HCT116 (cell line): ENCODE measurements around the gene POLR1A. TPM values are rescaled to one million over a fixed set of nuclear protein-coding genes. Genes with fewer than 3 reads are reported as not detected.

Experiments used
- ATAC-seq: fragments of 200-7000 bp; cut with Tn5 transposase; 2 replicates; pipeline ENCODE4 v1.9.1; 2020; ENCODE audit warnings: mild to moderate bottlenecking, moderate library complexity
- BruUV-seq: library from RNA; stranded (reverse); fragments of 400-500 nt; replicated peaks from 2 replicates; lab custom pipeline; 2021; lab: Mats Ljungman, UMichigan
- CTCF ChIA-PET: fragments of 300-600 bp; sonication (Branson Sonifier 250); formaldehyde crosslinking; loops from one replicate; lab custom pipeline; 2021; ENCODE audit warnings: antibody characterized with exemption; lab: Charles Lee
- POLR2A ChIA-PET: fragments of 300-600, 350-600 bp; sonication (Branson Sonifier 250); formaldehyde crosslinking; loops from one replicate; lab custom pipeline; 2021; ENCODE audit warnings: antibody characterized with exemption; lab: Charles Lee
- RAD21 ChIA-PET, 2 experiments: fragments of 300-600 bp; sonication (Branson Sonifier 250); formaldehyde crosslinking; loops; one replicate each; lab custom pipeline; 2023; ENCODE audit warnings: low total read pairs in 2 of 2; ENCODE audit not compliant: uncharacterized antibody in 2 of 2, unreplicated experiment in 2 of 2, low non-redundant PET in 1 of 2; lab: Charles Lee
- DNase-seq: peaks from one replicate; pipeline ENCODE4 v3.0.0-alpha.2; 2010; ENCODE audit warnings: low read depth, low spot score
- H2AFZ ChIP-seq: fragments of 200-600 bp; shearing (Covaris generic), sonication (generic); 2 replicates; pipeline ENCODE4 v1.6.1; 2017; ENCODE audit warnings: low read depth, mixed run types, mixed read lengths, antibody characterized with exemption, low read length; ENCODE audit not compliant: poor library complexity, severe bottlenecking
- H3K27ac ChIP-seq: 2 replicates; pipeline ENCODE4 v1.5.1; 2012; ENCODE audit warnings: low read depth, low read length
- H3K27me3 ChIP-seq: fragments of 200-600 bp; sonication (generic); 2 replicates; pipeline ENCODE4 v1.6.1; 2016; ENCODE audit warnings: mixed run types, low read length, mixed read lengths; ENCODE audit not compliant: insufficient read depth
- H3K36me3 ChIP-seq, 2 experiments: fragments of 200-500 bp in 1 of 2; fragments of 200-600 bp in 1 of 2; sonication (Bioruptor generic) in 1 of 2; sonication (generic) in 1 of 2; 2 replicates each; pipeline versions ENCODE4 v1.5.1 to v1.6.1; 2014 to 2016; ENCODE audit warnings: low read length in 2 of 2, inconsistent platforms in 1 of 2, mixed read lengths in 1 of 2, mixed run types in 1 of 2; ENCODE audit not compliant: insufficient read depth in 2 of 2, control insufficient read depth in 1 of 2
- H3K4me1 ChIP-seq, 2 experiments: fragments of 200-600 bp in 1 of 2; sonication (generic) in 1 of 2; 2 replicates each; pipeline versions ENCODE4 v1.5.1 to v1.6.1; 2012 to 2017; ENCODE audit warnings: low read length in 2 of 2, inconsistent platforms in 1 of 2, mild to moderate bottlenecking in 1 of 2, mixed read lengths in 1 of 2, mixed run types in 1 of 2, moderate library complexity in 1 of 2; ENCODE audit not compliant: insufficient read depth in 2 of 2, control insufficient read depth in 1 of 2
- H3K4me2 ChIP-seq: fragments of 200-600 bp; sonication (generic); 2 replicates; pipeline ENCODE4 v1.6.1; 2017; ENCODE audit warnings: mixed run types, low read length, mixed read lengths
- H3K4me3 ChIP-seq, 2 experiments: fragments of 200-600 bp in 1 of 2; sonication (generic) in 1 of 2; replicated peaks in 1 of 2; 2 replicates each; pipeline ENCODE4 v1.5.1; 2011 to 2016; ENCODE audit warnings: low read length in 2 of 2, control low read depth in 1 of 2, low read depth in 1 of 2, mild to moderate bottlenecking in 1 of 2, mixed read lengths in 1 of 2, mixed run types in 1 of 2
- H3K79me2 ChIP-seq: fragments of 200-600 bp; sonication (generic); 2 replicates; pipeline ENCODE4 v1.6.1; 2017; ENCODE audit warnings: mild to moderate bottlenecking, mixed run types, low read length, moderate library complexity, mixed read lengths; ENCODE audit not compliant: insufficient read depth
- H3K9ac ChIP-seq: fragments of 200-600 bp; sonication (generic); 2 replicates; pipeline ENCODE4 v1.6.1; 2016; ENCODE audit warnings: low read length, mixed read lengths
- H3K9me2 ChIP-seq: fragments of 200-600 bp; sonication (generic), shearing (Covaris generic); 2 replicates; pipeline ENCODE4 v1.6.1; 2017; ENCODE audit warnings: mixed run types, mild to moderate bottlenecking, moderate library complexity; ENCODE audit not compliant: insufficient read depth
- H3K9me3 ChIP-seq, 2 experiments: fragments of 200-500 bp in 1 of 2; fragments of 200-600 bp in 1 of 2; sonication (Bioruptor generic) in 1 of 2; sonication (generic) in 1 of 2; 2 replicates each; pipeline ENCODE4 v1.6.1; 2014 to 2017; ENCODE audit warnings: low read length in 2 of 2, mixed read lengths in 2 of 2, inconsistent platforms in 1 of 2, low read depth in 1 of 2, mild to moderate bottlenecking in 1 of 2, mixed run types in 1 of 2, moderate library complexity in 1 of 2; ENCODE audit not compliant: control insufficient read depth in 1 of 2, insufficient read depth in 1 of 2
- H4K20me1 ChIP-seq: fragments of 200-600 bp; sonication (generic), shearing (Covaris generic); 2 replicates; pipeline ENCODE4 v1.6.1; 2017; ENCODE audit warnings: mixed run types, mild to moderate bottlenecking, moderate library complexity; ENCODE audit not compliant: insufficient read depth
- CBX3 ChIP-seq: IDR thresholded peaks from 2 replicates; pipeline ENCODE4 v1.6.1; 2012; ENCODE audit warnings: low read depth
- CEBPB ChIP-seq: IDR thresholded peaks from 2 replicates; pipeline ENCODE4 v1.6.1; 2012; ENCODE audit warnings: low read depth
- EGR1 ChIP-seq: IDR thresholded peaks from 2 replicates; pipeline ENCODE4 v1.6.1; 2012; ENCODE audit warnings: low read depth
- ELF1 ChIP-seq: IDR thresholded peaks from 2 replicates; pipeline ENCODE4 v1.6.1; 2012; ENCODE audit warnings: low read depth, borderline replicate concordance
- EZH2 ChIP-seq: fragments of 200-600 bp; sonication (generic); IDR thresholded peaks from 2 replicates; pipeline ENCODE4 v1.6.1; 2017; ENCODE audit warnings: antibody characterized with exemption, mixed run types
- EZH2phosphoT487 ChIP-seq: fragments of 200-600 bp; IDR thresholded peaks from 2 replicates; pipeline ENCODE4 v1.6.1; 2018; ENCODE audit warnings: antibody characterized with exemption, borderline replicate concordance
- FOSL1 ChIP-seq: IDR thresholded peaks from 2 replicates; pipeline ENCODE4 v1.6.1; 2012; ENCODE audit warnings: low read depth
- JUND ChIP-seq: IDR thresholded peaks from 2 replicates; pipeline ENCODE4 v1.6.1; 2012
- POLR2A ChIP-seq: IDR thresholded peaks from 2 replicates; pipeline ENCODE4 v1.7.0; 2011; ENCODE audit warnings: borderline replicate concordance; ENCODE audit not compliant: insufficient read depth, insufficient read length; ENCODE audit errors: extremely low read depth
- POLR2AphosphoS5 ChIP-seq: IDR thresholded peaks from 2 replicates; pipeline ENCODE4 v1.6.1; 2011; ENCODE audit warnings: mild to moderate bottlenecking, low read depth, low read length, moderate library complexity
- RAD21 ChIP-seq: IDR thresholded peaks from 2 replicates; pipeline ENCODE4 v1.6.1; 2012; ENCODE audit warnings: low read depth, mild to moderate bottlenecking
- SIN3A ChIP-seq: IDR thresholded peaks from 2 replicates; pipeline ENCODE4 v1.6.1; 2012; ENCODE audit warnings: low read depth
- SP1 ChIP-seq: IDR thresholded peaks from 2 replicates; pipeline ENCODE4 v1.6.1; 2012; ENCODE audit warnings: low read depth
- SRF ChIP-seq: IDR thresholded peaks from 2 replicates; pipeline ENCODE4 v1.6.1; 2012; ENCODE audit warnings: low read depth
- TCF7L2 ChIP-seq: IDR thresholded peaks from 2 replicates; pipeline ENCODE4 v1.7.0; 2011; ENCODE audit warnings: borderline replicate concordance, inconsistent platforms; ENCODE audit not compliant: insufficient read depth, insufficient read length; ENCODE audit errors: extremely low read depth
- YY1 ChIP-seq: IDR thresholded peaks from 2 replicates; pipeline ENCODE4 v1.6.1; 2011; ENCODE audit warnings: low read length, low read depth, moderate library complexity, mild to moderate bottlenecking; ENCODE audit not compliant: insufficient replicate concordance; ENCODE audit errors: extremely low read depth
- ZFX ChIP-seq: fragments of 450-650 bp; IDR thresholded peaks from 2 replicates; pipeline ENCODE4 v1.6.1; 2017
- intact Hi-C: fragments of 100-400 bp; cut with micrococcal nuclease; formaldehyde crosslinking; loops from 2 replicates; pipeline ENCODE4 v1.10.0; 2022
- total RNA-seq: library from RNA; stranded (reverse); gene quantifications from one replicate; pipeline ENCODE4 v1.2.1, GENCODE V29; 2021; ENCODE audit not compliant: unreplicated experiment
- TF ChIP-seq, protein P1 (sequence below), 3 experiments: fragments of 200-600 bp in 1 of 3; sonication (generic) in 1 of 3; IDR thresholded peaks in 2 of 3; conservative IDR thresholded peaks in 1 of 3; 2 replicates each; pipeline ENCODE4 v1.5.1; 2012 to 2017; ENCODE audit warnings: low read depth in 2 of 3, low read length in 2 of 3, antibody characterized with exemption in 1 of 3, borderline replicate concordance in 1 of 3, control low read depth in 1 of 3, mild to moderate bottlenecking in 1 of 3, mixed read lengths in 1 of 3, mixed run types in 1 of 3, moderate library complexity in 1 of 3; ENCODE audit not compliant: insufficient read depth in 1 of 3
- TF ChIP-seq, protein P2 (sequence below): IDR thresholded peaks from 2 replicates; pipeline ENCODE4 v1.6.1; 2011; ENCODE audit warnings: mild to moderate bottlenecking, low read length, moderate library complexity; ENCODE audit not compliant: insufficient replicate concordance; ENCODE audit errors: extremely low read depth

The POLR1A gene
- total RNA-seq, 1 experiment from 2014 or later = 46.6 TPM

DNA sequence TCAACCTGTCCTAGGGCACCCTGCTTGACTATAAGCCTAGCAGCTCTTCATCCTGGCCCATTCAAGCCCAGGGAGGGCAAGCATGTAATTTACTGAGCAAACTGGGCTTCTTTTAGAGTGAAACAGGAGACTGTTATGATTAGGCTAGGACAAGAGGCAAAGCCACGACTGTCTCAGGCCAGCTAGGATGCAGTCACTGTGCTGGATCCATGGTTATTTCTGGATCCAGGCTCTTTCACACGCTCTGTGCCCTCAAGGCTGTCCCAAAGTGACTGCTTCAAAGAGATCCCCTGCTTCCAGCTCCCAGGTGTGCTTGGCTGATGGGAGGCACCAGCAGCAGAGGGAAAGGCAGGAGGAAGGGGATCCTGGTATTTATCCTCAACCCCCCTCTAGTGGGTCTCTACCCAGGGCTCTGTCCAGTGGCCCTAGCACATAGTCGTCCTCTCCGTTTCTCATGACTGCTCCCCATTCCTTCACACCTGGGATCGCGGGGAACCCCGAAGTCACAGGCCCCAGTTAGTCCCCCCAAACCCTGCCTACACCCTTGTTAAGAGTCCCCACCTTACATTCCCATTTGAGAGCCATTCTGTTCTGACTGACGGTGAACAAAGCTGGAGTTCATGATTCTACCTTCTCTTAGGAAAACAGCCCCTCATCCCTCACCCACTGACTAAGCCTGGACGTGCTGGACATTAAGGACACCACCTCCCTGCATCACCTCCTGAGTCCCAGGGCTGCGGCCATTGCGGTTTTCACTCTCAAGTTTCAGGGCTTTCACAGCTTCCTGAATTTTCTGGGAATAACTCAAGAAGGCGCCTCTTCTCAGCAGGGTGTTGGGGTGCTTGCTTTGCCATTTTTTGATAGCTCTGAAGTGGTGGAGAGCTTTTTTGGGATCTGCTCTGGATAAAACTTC is 63.2 kb downstream of the POLR1A start:
- Histone ChIP-seq H3K27me3 (no peaks in the 10 kb centered on the region), H3K79me2 (no peaks in the 10 kb centered on the region), H3K4me3 (no peak overlapping the region), H3K27ac (no peak overlapping the region), H3K36me3 (peaks cover 41 to 55% of the 10 kb centered on the region in 2 experiments), H3K9me2 (no peaks in the 10 kb centered on the region), H2AFZ (no peak overlapping the region), H3K9ac (no peak overlapping the region), H3K9me3 (no peaks in the 10 kb centered on the region), H4K20me1 (no peaks in the 10 kb centered on the region), H3K4me2 (no peak overlapping the region), H3K4me1 (no peaks in the 10 kb centered on the region)
- CTCF ChIA-PET = no interaction called here
- BruUV-seq = no TSS peak
- RAD21 ChIA-PET = no interaction called here
- intact Hi-C loops = no loop called here
- ATAC-seq (no peak), DNase-seq (no peak)
- TF ChIP-seq, protein P1, sequence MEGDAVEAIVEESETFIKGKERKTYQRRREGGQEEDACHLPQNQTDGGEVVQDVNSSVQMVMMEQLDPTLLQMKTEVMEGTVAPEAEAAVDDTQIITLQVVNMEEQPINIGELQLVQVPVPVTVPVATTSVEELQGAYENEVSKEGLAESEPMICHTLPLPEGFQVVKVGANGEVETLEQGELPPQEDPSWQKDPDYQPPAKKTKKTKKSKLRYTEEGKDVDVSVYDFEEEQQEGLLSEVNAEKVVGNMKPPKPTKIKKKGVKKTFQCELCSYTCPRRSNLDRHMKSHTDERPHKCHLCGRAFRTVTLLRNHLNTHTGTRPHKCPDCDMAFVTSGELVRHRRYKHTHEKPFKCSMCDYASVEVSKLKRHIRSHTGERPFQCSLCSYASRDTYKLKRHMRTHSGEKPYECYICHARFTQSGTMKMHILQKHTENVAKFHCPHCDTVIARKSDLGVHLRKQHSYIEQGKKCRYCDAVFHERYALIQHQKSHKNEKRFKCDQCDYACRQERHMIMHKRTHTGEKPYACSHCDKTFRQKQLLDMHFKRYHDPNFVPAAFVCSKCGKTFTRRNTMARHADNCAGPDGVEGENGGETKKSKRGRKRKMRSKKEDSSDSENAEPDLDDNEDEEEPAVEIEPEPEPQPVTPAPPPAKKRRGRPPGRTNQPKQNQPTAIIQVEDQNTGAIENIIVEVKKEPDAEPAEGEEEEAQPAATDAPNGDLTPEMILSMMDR (IDR thresholded peaks at IDR 0.05 in 2 of 3, conservative IDR thresholded peaks at IDR 0.05 in 1 of 3; ENCODE audit: borderline replicate concordance in 1 of 3, insufficient read depth in 1 of 3, low read depth in 2 of 3, low read length in 2 of 3) = no peak
- no peak for TF ChIP-seq SRF
- no peak for TF ChIP-seq ELF1
- TF ChIP-seq EZH2 = no peak
- no peak for TF ChIP-seq POLR2AphosphoS5
- no peak for TF ChIP-seq ZFX
- TF ChIP-seq FOSL1 = no peak
- TF ChIP-seq JUND = no peak
- TF ChIP-seq CEBPB = no peak
- no peak for TF ChIP-seq RAD21
- no peak for TF ChIP-seq SIN3A
- TF ChIP-seq EGR1 = no peak
- no peak for TF ChIP-seq SP1
- TF ChIP-seq, protein P2, sequence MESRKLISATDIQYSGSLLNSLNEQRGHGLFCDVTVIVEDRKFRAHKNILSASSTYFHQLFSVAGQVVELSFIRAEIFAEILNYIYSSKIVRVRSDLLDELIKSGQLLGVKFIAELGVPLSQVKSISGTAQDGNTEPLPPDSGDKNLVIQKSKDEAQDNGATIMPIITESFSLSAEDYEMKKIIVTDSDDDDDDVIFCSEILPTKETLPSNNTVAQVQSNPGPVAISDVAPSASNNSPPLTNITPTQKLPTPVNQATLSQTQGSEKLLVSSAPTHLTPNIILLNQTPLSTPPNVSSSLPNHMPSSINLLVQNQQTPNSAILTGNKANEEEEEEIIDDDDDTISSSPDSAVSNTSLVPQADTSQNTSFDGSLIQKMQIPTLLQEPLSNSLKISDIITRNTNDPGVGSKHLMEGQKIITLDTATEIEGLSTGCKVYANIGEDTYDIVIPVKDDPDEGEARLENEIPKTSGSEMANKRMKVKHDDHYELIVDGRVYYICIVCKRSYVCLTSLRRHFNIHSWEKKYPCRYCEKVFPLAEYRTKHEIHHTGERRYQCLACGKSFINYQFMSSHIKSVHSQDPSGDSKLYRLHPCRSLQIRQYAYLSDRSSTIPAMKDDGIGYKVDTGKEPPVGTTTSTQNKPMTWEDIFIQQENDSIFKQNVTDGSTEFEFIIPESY = no peak
- no peak for TF ChIP-seq EZH2phosphoT487
- no peak for TF ChIP-seq YY1
- TF ChIP-seq TCF7L2 = no peak
- TF ChIP-seq POLR2A = no peak
- TF ChIP-seq CBX3 = no peak
- POLR2A ChIA-PET = no interaction called here
